ENCODE data around the gene KCTD5.

DNA sequence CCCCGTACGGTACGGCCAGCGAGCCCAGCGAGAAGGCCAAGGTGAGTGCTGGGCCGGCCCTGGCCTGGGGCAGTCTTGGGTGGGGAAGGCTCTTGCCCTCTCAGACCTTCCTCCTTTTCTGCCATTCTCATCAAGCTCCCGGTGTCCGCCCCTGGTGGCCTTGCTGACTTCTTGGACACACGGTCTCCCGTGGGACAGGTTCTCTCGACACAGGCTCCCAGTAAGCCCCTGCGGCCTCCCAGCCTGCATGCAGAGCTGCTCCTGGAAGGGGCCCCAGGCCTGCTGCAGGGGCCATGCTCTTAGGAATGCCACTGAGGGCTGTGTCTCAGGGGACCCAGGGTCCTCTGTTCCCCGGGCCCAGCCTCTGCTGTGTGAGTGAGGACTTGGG lies 20.1 kb downstream of the KCTD5 start:
- no peak for TF ChIP-seq POLR2AphosphoS5 (IDR thresholded peaks at IDR 0.05)
- TF ChIP-seq CTCF (IDR thresholded peaks at IDR 0.05) = no peak

All from gastroesophageal sphincter (tissue), 3 donors.